Measurements from ENCODE around the gene BARHL2.

The BARHL2 gene

DNA sequence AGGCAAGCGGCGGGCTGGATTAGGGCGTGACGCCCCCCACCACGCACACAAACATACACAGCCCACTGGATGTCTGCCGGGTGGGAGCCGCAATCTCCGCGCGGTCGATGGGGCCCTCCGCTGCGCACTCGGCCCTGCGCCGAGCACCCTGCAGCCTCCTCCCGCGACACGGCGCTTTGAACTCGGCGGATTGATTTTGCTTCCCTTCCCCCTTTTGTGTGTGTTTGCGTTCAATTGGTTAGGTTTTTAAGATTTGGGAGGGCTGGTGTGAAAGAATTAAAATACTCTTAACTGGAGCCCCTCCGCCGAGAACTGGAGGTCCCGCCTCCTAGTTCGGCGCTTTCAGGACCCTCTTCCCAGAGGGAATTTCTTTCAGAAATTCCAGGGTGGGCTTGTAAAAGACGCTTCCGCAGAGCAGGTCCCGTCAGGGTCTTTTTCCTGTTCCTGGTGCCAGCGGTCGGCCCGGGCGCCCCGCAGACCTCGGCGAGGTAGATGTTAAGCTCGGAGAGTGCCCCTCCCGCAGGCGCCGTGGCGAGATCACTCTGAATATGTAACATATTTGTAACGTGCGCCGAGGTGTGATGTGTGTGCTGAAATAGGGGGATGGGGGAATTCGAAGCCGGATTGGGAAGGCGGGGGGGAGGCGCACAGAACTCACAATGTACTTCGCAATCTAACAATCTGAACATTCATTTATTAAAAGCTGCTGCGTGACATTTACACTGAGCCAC lies 8.0 kb upstream of the BARHL2 start:
- no peak for DNase-seq (ENCODE audit: low read depth in 2 of 2, low spot score in 1 of 2)

DNA sequence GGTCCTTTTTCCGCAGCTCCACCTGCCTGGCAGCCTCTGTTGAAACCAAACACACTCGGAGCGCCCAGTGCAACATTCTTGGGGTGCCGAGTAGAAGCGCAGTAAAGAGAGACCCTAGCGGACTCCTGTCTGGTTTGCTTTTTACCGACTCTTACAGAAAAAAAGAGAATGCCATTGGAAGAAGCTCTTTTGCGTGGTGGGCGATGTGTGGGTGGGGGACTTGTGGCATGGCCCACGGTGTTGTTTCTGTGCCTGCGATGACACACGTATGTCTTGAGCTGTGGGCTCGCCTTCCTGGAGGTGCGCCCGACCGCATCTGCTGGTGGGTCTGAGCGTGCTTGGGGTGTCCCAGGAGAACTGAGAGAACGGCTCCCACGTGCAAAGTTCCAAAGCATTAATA lies 7.3 kb upstream of the BARHL2 start:
- DNase-seq (ENCODE audit: low read depth in 2 of 2, low spot score in 1 of 2): no peak

GRCh38 chr1:90723590-90724108 lies 6.5 kb upstream of the BARHL2 start:
- no peak for DNase-seq (ENCODE audit: low read depth in 2 of 2, low spot score in 1 of 2)

DNA sequence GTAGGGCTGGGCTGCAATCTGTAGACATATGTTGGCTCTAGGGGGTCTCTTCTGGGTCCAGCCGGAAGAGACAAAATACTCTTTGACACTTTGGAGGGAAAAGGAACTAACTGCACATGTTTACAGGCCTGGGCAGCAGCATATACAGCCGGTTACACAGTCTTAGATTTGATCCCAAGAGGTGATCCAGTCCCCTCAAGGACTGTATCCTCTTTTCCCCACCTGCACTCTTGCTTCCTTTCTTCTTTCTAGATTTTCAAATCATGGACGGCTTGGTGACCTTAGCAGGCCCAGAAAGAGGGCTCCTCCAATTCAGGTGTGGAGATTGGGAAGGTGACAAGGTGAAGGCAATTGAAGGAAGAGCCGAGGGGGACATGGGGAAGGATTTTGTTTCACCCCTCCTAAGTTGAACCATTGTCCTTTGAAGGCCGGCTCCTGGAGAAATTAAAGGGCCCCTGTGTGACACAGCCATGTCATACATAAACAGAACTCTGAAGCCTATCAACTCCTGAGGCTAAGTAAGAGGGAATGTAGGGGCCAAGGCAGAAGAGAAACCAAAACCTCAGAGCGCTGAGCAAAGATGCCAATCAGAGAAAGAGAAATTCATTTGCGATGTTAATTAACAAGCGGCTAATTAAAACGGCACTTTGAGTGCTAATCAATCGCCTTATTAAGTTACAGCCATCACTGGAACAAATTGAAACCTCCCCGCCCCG lies 5.9 kb upstream of the BARHL2 start:
- DNase-seq (ENCODE audit: low read depth in 2 of 2, low spot score in 1 of 2): no peak

DNA sequence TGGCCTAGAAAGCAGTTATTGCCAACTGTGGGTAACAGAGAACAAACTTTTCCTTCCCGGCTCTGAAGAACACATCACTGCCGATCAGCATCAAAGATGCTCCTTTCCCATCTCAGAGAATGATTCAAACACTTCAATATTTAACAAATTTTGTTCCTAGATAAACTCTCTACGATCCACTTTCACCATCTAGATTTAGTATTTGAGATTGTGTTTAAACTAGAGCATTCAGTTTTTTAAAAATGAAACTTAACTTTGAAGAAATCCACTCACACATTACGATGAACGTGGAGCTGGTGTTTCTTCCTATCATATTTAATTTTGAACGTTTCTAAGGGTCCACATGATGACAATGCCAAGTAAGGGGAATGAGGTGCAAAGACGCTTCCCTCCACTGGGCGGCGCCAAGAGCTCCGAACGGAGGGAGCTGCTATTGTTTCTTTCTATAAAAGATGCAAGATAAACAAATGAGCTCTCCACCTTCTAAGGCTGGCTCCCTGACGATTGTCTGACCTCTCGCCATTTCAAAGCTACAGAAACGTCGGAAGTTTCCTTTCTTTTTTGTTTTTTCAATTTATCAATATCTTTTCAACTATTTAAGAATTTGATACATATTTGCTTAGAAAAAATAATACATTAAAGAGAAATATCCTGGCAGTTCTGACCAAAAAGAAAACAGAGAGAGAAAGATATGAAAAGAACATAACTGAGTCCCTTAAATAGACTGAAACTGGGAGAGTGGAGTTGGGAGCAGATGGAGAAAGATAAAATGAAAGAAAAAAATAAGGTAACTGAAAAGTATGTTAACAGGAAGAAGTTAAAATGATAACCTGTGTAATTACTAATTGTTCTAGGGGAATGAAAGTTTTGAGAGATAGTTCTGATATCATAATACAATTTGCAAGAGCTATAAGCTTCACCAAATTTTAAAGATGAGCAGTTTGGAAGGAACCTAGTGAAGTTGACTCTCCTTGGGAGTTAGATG lies 4.4 kb upstream of the BARHL2 start:
- no peak for DNase-seq (ENCODE audit: low read depth in 2 of 2, low spot score in 1 of 2)

DNA sequence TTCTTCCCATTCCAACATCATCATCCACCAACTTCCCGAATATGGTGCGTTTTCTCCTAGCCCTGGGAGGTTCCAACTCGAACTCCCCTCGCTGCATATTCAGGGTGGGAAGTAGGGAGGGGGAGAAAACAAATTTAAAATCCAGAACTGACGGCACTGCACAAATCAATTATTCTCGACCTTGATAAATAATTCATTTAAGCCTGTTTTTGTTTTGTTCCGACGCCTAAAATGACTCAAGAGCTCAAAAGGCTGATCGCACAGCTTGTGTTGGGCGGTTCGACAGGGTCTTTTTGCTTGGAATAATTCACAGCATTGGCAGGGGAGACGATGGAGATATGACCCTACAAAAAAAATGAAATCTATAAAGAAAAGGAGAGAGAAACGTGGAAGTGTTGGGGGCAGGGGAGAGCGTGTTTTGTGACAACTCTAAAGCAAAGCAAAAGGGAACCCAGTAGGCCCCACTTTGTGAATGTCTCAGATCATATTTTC lies 3.1 kb upstream of the BARHL2 start:
- DNase-seq (ENCODE audit: low read depth in 2 of 2, low spot score in 1 of 2): no peak

DNA sequence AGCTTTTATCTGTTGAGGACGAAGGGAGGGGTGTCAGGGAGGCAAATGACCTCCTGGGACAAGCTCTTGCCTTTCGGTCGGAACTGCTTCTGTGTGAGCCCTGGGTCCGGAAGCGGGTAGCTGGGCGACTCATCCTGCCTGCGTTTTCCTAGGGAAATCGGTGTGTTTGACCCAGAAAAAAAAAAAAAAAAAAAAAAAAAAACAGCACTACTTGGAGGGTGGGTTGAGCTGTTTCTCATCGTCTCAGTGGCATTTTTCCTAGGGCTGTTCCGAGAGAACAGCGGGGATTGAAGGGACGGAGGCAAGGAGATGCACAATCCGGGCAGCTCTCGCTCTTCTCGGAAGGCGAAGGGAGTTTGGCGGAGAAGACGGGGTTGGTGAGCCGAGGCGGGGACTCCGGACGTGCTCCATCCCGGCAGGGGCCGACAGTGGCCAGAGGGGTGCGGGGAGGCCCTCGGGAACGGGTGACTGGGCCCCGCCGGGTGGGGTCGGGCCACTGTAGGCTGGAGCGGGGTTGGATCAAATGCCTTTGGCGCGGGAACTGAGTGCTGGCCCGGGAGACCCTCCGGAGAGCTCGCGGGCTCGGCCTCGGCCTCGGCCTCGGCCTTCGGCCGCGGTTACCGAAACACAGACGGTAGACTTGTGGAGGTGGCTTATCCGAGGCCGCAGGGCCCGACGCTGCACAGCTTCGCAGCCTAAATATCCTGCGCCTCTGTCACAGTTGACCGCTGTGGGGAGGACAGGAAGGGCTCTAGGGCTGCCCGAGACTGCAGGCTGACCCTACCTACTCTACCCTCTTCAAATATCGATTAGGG lies 2.4 kb upstream of the BARHL2 start:
- no peak for DNase-seq (ENCODE audit: low read depth in 2 of 2, low spot score in 1 of 2)

DNA sequence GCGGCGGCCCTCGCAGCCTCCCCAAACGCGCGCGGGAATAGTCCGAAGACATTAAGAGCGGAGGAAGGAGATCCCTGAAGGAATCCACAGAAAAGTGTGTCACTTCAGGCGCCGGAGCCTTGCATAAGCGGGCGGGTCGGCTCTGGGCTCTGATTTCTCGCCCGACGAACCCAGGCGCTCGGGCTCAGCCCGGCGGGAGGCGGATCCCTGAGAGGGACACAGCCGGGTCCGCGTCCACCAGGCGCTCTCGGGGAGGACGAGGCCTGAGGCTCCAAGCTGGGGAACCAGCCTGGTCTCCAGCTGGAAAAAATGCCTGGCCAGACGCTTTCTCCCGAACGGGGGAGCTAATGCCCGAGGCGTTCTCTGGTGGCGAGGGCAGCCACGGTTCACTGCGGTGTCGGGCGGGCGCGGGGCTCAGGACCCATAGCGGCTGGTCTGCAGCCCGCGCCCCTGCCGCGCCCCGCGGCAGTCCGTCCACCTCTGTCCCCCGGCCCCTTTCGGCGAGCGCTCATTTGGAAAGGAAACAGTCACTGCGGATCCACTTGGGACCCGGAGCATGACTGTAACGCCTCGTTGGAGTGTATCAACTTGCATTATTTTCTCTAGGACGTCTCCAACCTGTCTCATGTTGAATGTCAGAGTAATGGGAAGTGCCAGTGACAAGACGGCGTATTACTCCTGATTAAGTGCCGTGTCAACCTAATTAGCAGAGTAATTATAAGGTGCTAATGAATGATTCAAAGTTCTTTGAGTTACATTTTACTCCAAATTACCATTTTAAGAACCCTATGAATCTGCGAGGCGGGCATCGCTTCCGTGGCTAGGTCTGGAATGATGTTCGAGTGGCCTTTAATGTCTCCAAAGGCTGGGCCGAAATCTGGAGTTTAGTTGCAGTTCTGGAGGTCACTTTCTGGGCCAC lies 1.6 kb upstream of the BARHL2 start:
- no peak for DNase-seq (ENCODE audit: low read depth in 2 of 2, low spot score in 1 of 2)

DNA sequence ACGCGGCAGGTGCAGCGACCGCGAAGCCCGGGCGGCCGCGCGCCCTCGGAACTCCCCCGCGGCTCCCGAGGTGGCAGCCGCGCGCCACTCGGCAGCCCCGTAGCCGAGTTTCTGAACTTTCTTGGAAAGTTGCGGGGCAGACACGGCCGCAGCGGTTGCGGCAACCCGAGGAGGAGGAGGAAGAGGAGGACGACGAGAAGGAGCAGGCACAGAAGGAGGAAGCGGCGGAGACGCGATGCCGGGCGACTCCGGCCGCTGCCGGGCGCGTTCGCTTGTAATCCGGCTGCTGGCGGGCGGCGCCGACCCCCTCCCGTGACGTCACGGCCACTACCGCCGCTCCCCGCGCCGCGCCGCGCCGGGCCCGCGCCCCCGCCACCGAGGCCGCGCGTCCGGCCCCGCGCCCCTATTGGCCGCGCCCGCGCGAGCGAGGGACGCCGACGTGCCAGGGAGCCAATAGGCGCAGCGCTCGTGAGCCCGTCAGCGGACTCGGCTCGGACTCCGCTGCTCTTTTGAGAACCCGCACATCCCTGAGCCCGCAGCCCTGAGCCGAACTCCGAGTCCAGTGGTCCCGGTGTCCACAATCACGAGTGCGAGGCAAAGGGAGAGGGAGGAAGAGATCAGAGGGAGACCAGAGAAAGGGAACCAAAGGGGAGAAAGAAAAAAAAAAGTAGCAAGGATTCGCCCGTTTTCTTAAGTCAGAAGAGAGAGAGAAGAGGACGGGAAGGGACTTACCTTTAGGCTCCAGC lies 736 bp upstream of the BARHL2 start:
- no peak for DNase-seq (ENCODE audit: low read depth in 2 of 2, low spot score in 1 of 2)

GRCh38 chr1:90717356-90717664 lies 208 bp upstream of the BARHL2 start:
- no peak for DNase-seq (ENCODE audit: low read depth in 2 of 2, low spot score in 1 of 2)

- no peak for DNase-seq (ENCODE audit: low read depth in 2 of 2, low spot score in 1 of 2)
Observed at GRCh38 chr1:90716243-90716551, 905 bp downstream of the BARHL2 start.

- DNase-seq (ENCODE audit: low read depth in 2 of 2, low spot score in 1 of 2): no peak
Observed at GRCh38 chr1:90715309-90715708, 1.8 kb downstream of the BARHL2 start.

- DNase-seq (ENCODE audit: low read depth in 2 of 2, low spot score in 1 of 2): no peak
Observed at GRCh38 chr1:90714521-90714951, 2.6 kb downstream of the BARHL2 start.

- no peak for DNase-seq (ENCODE audit: low read depth in 2 of 2, low spot score in 1 of 2)
Observed at GRCh38 chr1:90713741-90714509, 3.2 kb downstream of the BARHL2 start.

GRCh38 chr1:90712915-90713730 lies 4.0 kb downstream of the BARHL2 start:
- DNase-seq (ENCODE audit: low read depth in 2 of 2, low spot score in 1 of 2): no peak

GRCh38 chr1:90712153-90712856 lies 4.8 kb downstream of the BARHL2 start:
- no peak for DNase-seq (ENCODE audit: low read depth in 2 of 2, low spot score in 1 of 2)

DNA sequence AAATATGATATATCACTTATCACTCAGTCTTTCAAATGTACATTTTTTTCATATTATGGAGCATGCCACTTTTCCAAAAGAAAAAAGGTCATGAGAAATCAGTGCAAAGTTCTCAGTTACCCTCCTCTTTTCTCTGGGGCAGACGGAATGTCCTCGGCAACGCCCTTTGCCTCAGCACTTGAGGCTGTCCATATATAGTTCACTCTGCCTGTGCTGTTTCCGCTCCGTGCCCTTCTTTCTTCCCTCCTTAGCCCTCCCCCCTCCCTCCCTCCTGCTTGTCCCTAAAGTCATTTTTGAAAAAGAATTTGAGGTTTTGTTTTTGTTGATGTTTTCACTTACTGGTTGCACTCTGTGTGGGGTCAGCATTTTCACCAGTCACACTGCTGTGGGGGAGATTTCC lies 5.4 kb downstream of the BARHL2 start:
- DNase-seq (ENCODE audit: low read depth in 2 of 2, low spot score in 1 of 2): no peak
